GM19395 (cell line): ENCODE results near the gene PRR18.

ENCODE experiments used
- ATAC-seq: cut with Tn5 transposase; IDR thresholded peaks from one replicate; pipeline ENCODE4 v1.9.1; 2021; ENCODE audit warnings: mild to moderate bottlenecking, moderate library complexity; ENCODE audit not compliant: unreplicated experiment

PRR18 gene

GRCh38 chr6:166307082-166308032 lies 835 bp downstream of the PRR18 start:
- ATAC-seq, result peak; percentile 34

GRCh38 chr6:166306378-166307081 lies 1.7 kb downstream of the PRR18 start:
- ATAC-seq, result no peak

GRCh38 chr6:166305562-166306117 lies 2.6 kb downstream of the PRR18 start:
- ATAC-seq, result no peak

GRCh38 chr6:166304106-166304505 lies 4.1 kb downstream of the PRR18 start:
- no peak for ATAC-seq

- ATAC-seq, result no peak
Measured at GRCh38 chr6:166301611-166302529, 6.3 kb downstream of the PRR18 start.

- no peak for ATAC-seq
Measured at GRCh38 chr6:166300357-166300987, 7.7 kb downstream of the PRR18 start.

GRCh38 chr6:166297606-166298005 lies 10.6 kb downstream of the PRR18 start:
- no peak for ATAC-seq

GRCh38 chr6:166296035-166296883 lies 11.9 kb downstream of the PRR18 start:
- no peak for ATAC-seq

- ATAC-seq, result no peak
Measured at GRCh38 chr6:166293731-166294584, 14.2 kb downstream of the PRR18 start.

GRCh38 chr6:166289207-166290060 lies 18.8 kb downstream of the PRR18 start:
- ATAC-seq, result no peak

- peak; percentile 97 for ATAC-seq
Measured at GRCh38 chr6:166286839-166287271, 21.3 kb downstream of the PRR18 start.

- no peak for ATAC-seq
Measured at GRCh38 chr6:166285233-166285632, 23.0 kb downstream of the PRR18 start.

GRCh38 chr6:166284640-166285039 lies 23.6 kb downstream of the PRR18 start:
- no peak for ATAC-seq

GRCh38 chr6:166282394-166283032 lies 25.7 kb downstream of the PRR18 start:
- no peak for ATAC-seq

GRCh38 chr6:166281104-166281503 lies 27.1 kb downstream of the PRR18 start:
- no peak for ATAC-seq

- no peak for ATAC-seq
Measured at GRCh38 chr6:166279393-166279679, 28.9 kb downstream of the PRR18 start.
